GM18508 (cell line): ENCODE results near the gene FNDC3B.
"Not testable (repeated sequence)": the region's sequence is repeated elsewhere in the genome, so short reads cannot be mapped to it uniquely, and the experiment has no call there.

ENCODE experiments used
- ATAC-seq: cut with Tn5 transposase; IDR thresholded peaks from one replicate; pipeline ENCODE4 v1.9.1; 2021; ENCODE audit warnings: moderate number of reproducible peaks; ENCODE audit not compliant: insufficient read depth, unreplicated experiment

FNDC3B gene

DNA sequence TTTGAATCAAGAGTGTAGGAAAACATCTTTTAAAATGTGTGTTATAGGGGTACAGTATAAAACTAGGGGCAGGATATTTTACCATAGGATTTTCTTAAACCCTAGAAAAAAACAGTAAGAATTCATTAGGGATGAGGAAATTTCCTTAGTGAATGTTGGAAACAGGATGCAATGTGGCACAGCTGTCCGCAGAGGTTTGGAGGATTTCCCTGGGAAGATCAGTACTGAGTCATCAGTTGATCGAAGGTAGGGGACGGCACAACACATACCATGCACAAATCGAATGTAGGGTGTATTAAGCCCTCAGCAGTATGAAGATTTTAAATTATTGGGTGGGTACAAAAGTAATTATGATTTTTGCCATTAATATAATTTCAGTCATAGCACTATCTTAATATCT lies 49.9 kb downstream of the FNDC3B start:
- no peak for ATAC-seq

DNA sequence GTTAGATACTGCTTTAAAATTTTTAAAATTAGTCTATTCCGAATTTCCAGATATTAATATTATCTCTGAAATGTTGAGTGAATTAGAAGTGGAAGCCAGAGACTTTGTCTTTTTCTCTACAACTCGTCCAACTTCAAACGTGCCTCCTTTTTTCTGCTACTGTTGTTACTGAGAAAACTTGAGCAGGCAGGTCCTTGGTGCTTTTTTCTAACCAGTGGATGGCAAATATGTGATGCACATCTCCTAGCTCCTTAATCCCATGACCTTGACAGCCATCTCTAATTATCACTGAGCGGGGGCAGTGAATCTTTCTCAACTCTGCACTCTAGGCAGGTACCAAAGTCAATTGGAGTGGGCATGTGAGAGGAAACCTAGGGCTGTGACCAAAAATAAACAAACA lies 50.7 kb downstream of the FNDC3B start:
- no peak for ATAC-seq

DNA sequence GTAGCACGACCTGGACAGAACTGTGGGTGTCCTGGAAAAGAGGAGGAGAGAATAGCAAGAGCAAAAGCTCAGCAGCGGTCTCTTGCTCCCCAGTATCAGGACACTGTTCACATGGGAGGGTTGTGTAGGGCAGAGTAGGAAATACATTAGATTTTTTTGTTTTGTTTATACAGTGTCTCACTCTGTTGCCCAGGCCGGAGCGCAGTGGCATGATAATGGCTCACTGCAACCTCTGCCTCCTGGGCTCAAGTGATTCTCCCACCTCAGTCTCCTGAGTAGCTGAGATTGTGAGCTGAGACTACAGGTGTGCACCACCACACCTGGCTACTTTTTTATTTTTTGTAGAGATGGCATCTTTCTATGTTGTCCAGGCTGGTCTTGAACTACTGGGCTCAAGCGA lies 53.3 kb downstream of the FNDC3B start:
- ATAC-seq = no peak

DNA sequence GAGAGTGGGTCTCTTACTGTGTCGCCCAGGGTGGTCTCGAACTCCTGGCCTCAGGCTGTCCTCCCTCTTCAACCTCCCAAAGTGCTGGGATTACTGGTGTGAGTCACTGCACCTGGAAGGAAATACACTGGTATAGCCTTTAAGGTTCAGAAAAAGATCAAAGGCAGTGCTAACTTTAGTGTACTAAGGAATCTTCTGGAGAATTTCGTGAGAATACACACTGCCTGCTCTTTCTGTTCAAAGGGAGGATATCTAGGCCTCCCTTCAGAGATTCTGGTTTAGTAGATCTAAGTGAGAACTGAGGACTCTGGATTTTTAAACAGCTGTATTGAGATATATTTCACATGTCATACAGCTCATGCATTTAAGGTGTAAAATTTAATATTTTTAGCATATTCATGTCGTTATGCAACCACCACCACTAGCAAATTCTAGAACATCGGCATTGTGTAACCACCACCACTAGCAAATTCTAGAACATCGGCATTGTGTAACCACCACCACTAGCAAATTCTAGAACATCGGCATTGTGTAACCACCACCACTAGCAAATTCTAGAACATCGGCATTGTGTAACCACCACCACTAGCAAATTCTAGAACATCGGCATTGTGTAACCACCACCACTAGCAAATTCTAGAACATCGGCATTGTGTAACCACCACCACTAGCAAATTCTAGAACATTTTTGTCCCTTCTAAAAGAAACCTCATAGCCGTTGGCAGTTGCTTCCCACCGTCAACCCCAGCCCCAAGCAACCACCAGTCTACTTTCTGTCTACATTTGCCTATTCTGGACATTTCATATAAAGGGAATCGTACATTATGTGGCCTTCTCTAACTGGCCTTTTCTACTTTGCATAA lies 54.4 kb downstream of the FNDC3B start:
- ATAC-seq = not testable (repeated sequence)

DNA sequence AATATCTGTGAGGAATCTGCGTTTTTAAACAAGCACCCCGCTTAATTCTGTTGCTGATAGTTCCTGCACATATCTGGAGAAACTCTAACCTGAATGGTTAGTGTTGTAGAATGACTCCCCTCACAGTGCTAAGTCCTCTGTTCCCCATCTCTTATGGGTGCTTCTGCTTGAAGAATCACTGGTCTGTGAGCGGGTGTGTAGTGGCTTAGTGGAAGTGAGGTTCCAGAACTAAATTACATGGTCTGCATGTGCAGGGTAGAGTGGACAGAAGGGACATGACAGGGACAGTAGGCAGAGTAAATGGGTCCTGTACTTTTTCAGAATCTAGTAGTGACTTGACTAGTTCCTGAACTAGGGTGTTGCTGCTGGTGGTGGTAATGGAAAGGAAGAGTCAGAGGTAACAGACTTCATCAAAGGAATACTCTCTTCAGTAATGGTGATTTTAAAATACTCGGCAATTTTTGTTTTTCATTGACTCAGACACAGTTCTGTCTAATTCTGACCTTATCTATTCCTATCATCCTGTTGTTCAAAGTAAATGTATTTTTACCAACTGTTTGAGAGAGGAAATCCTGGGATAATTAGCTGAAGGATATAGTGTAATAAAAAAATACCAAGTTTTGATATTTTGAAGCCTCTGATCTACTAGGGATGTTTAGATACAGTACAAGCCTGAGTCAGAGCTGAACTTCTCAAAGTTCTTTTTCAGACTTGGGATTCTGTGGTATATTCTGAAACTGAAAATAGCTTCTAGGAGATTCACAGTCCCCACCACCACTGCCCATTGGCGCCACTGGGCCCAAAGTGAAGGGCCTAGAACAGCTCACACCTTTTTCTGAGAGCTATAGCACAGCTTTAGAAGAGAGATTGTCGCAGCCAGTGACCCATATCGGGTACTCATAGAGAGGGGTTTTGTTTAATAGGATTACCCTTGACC lies 55.5 kb downstream of the FNDC3B start:
- ATAC-seq = peak; percentile 96

DNA sequence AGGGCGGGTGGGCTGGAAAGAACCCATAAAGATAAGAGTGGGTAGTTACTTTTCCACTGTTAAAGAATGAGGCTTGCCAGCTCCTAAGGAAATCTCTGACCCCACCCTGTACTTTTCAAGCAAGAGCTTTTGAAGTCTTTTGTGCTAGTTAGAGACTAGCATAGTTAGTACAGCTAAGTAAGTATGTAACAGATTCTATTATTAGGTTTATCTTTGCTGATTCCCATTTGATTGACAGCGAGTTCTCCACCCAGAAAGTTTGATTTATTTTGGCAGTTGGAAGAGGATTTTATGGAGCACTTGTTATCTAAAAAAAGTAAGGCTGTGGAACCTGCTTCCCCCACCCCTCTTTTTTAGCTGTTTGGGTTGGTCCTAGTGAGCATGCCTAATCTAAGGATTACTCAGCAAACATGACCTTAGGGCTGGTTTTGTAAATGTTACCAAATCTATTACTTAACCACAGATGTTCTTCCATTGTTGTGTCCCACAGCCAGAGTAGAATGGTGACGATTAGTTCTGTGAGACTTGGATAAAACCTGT lies 57.6 kb downstream of the FNDC3B start:
- no peak for ATAC-seq

DNA sequence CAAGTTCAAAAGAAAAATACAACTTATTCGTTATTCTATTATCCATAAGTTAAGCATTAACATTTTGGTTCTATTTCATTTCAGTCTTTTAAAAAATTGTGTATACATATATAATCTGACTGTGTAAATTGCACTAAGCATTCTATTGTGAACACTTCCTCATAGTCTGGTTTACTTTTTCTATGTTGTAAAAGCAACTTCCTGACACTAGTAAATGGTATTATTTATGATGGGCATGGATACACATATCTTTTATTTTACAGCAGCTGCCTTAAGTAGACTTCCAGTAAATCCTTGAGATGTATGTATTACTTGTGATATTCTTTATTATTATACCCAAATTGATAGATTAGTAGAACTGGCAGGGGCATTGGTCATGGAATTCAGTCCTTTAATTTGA lies 58.2 kb downstream of the FNDC3B start:
- ATAC-seq = no peak

DNA sequence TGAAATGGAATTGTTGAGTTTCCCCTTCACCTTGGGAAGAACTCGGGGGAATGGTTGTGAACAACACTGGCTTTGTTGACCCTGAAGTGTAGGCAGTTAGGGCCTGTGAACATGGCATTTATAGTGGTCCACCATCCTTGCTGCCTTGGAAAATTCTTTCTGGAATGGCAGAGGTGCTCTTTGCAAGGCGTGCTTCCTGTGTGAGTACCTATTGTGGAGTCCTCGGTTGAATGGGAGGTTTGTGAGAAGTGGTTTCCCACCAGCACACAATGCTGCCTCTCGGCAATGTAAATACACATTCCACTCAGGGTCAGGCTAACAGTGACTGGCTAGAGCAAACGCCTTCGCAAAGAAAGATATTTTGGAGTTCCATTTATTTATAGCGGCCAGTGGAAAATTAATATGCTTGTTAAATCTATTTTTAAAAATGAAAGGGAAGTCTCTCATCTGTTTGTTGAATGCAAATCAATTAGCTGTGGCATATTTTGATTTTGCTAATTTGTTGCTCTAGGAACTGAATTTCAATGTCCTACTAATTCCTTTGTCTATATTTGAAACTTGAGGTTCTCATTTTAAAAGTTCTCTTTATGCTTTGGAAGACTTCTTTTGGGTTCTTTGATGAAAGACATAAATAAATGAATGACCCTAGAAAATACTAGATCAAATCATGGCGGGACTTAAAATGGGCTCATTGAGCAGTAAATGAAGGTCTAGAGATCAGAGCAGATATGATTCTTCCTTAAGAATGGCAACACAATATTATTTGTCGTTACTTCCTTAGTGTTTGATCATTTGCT lies 59.5 kb downstream of the FNDC3B start:
- ATAC-seq = no peak

DNA sequence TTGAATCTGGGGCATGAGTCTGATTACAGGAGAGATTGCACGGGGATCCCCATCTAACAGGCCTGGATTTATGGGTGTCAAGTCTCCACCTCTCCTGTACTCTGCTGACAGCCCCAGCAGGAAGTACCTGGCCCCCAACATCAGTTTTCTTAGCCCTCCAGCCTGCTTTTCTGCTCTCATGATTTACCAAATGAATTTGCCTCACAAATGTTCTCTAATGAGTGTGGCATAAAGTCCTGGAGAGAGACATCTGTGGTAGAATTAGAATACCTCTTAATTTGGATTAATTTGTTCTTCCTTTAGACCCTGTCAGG lies 60.1 kb downstream of the FNDC3B start:
- no peak for ATAC-seq

DNA sequence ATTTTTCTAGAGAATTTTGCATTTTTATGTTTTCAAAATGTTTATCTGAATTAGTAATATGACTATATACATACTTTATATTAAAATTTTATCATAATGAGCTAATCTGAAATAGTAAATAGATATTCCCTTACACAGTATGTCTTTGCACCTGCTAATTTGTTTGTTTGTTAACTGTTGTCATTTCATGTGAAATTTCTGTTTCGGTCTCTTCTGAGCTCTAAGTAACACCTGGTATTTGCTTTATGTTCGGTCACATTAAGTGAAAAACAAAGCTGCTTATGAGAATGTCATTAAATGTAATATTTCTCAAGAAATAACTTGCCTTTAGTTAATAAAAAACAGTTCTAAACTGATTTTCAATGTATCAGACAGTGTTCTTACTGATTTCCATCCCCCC lies 61.1 kb downstream of the FNDC3B start:
- ATAC-seq = no peak

DNA sequence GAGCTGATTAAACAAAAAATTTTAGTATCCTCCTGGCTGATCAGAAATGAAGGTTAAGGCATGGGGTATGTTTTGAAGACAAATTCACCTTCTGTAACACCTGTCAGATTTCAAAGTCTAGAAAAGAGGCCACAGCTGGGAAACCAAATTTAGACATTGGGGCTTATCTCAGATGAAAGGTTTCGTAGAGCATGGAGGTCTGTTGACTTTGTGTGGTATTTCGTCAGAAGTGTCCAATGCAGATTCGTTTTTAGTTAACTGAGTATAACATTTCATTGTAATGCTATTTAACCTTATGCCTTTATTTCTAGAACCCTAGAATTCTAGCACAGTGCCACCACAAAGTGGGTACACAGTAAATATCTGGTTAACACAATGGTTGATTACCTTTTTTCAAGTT lies 61.7 kb downstream of the FNDC3B start:
- ATAC-seq = no peak

DNA sequence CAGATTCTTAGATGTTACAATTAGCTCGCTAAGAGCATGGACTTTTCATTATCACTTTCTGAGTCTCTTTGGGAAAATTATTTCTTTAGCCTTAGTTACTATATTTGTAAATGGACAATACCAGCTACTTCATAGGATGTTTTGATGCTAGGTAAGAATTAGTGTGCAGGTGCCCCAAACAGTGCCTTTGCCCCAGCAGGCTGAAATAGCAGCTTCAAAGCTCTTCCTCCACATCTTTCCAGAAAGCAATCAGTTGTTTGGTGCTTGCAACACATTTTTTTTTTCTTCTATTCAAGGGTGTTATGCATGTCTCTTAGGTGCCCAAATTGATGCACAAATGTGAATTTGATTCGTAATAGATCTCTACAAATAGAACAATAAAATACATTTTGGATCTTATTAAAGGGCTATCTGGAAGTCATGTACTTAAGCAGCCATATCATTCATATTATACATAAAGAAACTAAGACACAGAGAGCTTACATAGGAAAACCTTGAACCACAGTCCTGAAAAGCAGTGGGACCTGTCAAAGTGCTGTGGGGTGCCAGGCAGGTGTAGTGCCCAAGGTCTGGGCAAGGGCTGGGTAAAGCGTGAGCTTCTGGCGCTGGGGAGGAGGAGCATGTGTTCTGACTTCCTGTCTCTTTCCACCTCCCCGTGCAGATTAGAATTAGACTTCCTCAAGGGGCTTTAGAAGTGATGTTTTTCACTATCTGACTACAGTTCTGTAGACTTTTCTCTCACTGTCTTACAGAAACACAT lies 62.9 kb downstream of the FNDC3B start:
- ATAC-seq = no peak

DNA sequence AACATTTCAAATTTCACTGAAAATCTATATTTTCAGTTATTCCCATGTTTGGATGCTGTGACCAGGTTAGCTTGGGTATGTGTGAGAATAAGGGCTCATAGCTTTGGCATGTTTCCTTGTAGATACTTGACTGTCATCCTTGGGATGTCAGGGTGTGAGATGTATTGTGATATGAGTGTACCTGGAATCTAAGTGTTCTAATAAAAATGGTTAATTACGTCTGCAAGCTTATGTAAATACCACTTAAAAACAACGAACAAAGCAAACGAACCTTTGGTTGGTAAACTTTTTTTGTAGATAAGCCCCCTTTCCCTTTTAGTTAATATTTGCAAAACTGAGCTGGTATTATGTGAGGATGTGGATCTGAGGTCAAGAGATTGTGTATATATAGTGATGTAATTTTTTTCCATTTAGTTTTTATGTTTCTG lies 63.5 kb downstream of the FNDC3B start:
- no peak for ATAC-seq

DNA sequence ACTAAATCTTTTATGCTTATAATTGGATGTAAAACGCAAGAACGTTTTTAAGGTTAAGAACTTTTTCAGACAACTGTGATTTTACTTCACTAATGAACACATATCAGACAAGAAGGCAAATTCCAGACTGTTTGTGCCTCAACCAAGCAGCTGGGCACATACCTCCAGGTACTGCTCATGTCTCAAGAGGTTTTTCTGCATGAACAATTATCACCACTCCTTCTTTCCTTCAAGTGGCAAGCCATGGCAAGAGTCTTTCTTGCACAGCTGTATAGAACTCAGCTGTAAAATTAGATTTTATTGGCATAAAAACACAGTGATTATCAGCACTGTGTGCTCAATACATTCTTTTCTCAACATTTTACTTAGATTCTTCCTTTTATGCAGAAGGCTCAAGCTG lies 64.3 kb downstream of the FNDC3B start:
- no peak for ATAC-seq

DNA sequence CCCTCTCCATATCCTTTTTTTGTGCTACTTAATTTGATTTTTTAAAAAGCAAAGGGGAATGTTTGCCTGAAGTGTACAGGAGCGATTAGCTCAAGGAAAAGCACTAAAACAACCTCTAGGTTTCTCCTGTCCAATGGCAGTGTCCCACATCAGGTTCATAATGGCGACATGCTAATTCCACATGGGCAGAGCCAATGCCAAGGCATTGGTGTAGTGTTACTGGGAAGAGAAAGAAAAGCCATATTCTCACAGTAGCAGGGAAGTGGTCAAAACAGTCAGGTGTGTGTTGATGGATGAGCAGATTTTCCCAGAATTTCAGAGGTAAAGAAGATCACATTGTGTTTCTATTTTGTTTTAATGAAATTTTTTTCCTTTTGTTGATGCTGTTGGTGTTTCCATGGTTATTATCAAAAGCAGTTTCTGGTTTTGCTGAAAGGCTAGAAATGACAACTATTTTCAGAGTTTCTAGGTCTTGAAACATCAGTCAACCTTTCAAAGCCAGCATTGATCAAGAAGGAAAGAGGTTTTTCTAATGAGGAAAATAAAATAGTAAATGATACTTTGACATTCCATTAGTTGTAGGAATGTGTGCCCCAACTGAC lies 65.2 kb downstream of the FNDC3B start:
- ATAC-seq = no peak

DNA sequence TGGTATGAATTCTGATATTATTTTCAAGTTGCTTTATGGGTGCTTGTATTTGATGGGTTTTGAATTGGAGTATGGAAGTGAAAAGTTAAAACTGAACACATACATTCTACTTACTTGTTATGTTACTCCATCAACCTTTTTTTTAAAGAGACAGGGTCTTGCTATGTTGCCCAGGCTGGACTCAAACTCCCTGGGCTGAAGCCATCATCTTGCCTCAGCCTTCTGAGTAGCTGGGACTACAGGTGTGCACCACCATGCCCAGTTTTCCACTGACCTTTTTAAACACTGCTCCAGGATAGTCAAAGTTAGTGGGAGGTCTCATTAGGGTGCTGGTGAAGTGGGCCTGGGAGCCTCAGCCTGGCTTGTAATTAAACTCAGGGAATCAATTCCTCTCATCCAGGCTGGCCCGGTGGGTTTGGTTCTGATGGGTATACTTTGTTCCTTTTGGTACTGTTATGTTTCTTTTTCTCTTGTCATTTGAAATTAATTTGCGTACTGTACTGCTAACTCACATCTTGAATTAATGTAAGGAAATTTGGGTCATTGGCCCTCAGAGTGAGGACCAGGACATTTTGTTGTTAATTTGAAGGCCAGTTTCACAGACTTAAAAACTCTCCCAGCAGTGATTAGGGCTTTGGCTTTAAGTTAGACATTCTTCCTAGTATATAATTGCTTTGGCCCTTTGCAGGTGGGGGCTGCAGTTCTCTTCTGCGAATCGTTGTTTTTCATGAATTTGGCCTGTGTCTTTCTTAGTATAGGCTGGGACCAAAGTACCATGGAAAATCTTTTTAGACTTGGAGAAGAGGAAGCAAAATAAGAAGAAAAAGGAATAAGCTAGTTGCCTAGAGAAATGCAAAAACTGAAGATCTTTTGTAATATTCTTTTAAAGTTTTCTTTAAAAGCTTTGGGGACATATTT lies 66.9 kb downstream of the FNDC3B start:
- ATAC-seq = no peak

DNA sequence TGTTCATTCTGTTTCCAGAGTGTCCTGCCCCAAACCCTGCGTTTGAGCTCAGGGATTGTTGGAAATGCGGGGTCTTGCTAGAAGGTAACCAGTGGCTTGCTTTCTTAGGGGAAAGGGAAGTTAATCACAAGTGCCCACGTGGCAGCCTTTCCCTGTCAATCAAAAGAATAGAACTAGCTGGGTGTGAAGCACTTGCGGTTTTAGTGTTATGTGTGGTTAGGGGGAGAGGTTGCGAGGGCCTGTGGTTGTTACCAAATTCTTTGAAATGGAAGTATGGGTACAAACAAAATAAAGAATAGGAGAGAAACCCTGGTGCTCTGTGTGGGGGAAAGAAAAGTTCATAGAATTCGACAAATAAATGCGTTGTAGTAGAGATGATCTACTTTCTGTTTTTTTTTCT lies 67.6 kb downstream of the FNDC3B start:
- ATAC-seq = peak; percentile 29

DNA sequence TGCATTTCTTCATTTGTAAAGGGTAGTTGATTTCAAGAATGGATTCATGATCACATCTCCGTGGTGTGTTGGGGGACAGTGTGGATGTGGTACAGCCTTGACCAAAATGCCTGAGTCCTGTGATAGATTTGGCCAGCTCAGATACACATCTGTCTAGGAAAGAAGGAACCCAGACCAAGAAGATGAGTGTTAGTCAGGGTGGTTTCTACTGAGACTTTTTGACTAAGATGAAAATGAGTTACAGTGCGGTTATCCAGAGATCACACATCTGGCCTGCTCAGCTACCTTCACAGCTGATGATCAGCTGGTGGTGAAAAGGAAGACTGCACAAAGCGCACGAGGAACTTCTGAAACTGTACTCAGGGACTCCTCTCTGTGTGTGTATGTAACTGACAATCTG lies 68.0 kb downstream of the FNDC3B start:
- ATAC-seq = peak; percentile 85
